ENCODE data around the gene TANGO2. TPM values are rescaled to one million over a fixed set of nuclear protein-coding genes. Genes with fewer than 3 reads are reported as not detected.
"Not testable (repeated sequence)": the region's sequence is repeated elsewhere in the genome, so short reads cannot be mapped to it uniquely, and the experiment has no call there.

The TANGO2 gene
- polyA plus RNA-seq, 4 donors: 16.5 to 23.3 (median 20.9) TPM

DNA sequence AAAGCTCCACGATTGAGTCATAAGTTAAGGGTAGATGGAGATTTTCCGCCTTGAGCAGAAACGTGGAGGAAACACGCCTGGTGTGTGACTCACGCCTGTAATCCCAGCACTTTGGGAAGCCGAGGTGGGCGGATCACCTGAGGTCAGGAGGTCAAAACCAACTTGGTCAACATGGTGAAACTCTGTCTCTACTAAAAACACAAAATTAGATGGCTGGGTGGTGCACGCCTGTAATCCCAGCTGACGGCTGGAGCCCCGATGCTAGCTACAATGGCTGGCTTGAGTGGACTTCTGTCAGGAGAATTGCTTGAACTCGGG is 41.8 kb downstream of the TANGO2 start:
- H3K4me3 ChIP-seq (ENCODE audit: low read depth in 1 of 3, low read length in 3 of 3): no peak overlapping the region
- 79 to 81% (median 79%) methylated on average over 11 of the region's 11 CpGs for whole genome bisulfite sequencing, 3 donors
- FAIRE-seq (no peak), DNase-seq (no peak)
- peaks cover 5 to 54% (median 6%) of the 10 kb centered on the region in 3 donors for H3K36me3 ChIP-seq (ENCODE audit: control insufficient read depth in 3 of 3, insufficient read depth in 2 of 3, low read depth in 1 of 3, low read length in 3 of 3)
- no peak overlapping the region for H3K27ac ChIP-seq (ENCODE audit: low read depth in 1 of 3, low read length in 2 of 3)
- H3K9me3 ChIP-seq (ENCODE audit: control insufficient read depth in 2 of 2, insufficient read depth in 1 of 2, low read depth in 1 of 2, low read length in 1 of 2): no peaks in the 10 kb centered on the region
- no peaks in the 10 kb centered on the region for H3K27me3 ChIP-seq (ENCODE audit: control insufficient read depth in 3 of 3, insufficient read depth in 3 of 3, low read length in 3 of 3)
- no peaks in the 10 kb centered on the region for H3K4me1 ChIP-seq (ENCODE audit: control insufficient read depth in 3 of 3, insufficient read depth in 2 of 3, low read depth in 1 of 3, low read length in 2 of 3)

DNA sequence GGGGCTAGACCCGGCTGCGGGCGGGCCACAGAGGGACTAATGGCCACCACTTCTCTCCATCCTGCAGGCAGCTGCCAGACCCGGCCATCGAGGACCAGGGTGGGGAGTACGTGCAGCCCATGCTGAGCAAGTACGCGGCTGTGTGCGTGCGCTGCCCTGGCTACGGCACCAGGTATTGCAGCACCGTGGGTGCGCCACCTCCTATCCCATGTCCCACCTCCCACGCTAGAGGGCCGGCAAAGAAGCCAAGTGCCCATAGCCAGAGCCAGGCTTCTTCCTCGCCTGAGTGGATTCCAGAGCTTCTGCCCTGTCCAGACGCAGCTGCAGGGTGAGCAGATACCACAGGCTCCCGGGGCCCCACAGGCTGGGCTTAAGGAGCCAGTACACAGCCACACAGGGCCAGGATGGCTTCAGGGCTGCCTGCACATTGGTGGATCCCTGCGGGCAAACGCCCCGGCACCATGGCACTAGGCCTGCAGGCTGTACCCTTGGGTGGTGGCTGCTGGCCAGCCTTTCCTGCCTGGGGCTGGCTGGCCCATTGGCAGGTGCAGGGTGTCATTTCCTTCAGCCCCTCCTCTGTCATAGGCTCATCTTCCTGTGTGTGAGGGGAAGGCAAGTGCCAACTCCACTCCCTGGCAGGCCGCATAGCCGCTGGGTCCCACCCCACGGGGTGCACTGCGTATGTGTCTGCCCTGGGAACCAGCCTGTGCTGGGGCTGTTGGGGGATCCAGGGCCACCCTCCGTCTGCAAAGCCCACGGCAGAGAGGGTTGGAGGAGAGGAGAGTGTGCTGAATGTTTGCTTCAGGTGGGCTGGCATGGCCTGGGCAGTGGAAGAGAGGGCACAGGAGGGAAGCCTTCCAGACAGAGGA is 42.6 kb downstream of the TANGO2 start:
- Histone ChIP-seq H3K4me3 (ENCODE audit: low read depth in 1 of 3, low read length in 3 of 3) (no peak overlapping the region), H3K4me1 (ENCODE audit: control insufficient read depth in 3 of 3, insufficient read depth in 2 of 3, low read depth in 1 of 3, low read length in 2 of 3) (no peaks in the 10 kb centered on the region), H3K36me3 (ENCODE audit: control insufficient read depth in 3 of 3, insufficient read depth in 2 of 3, low read depth in 1 of 3, low read length in 3 of 3) (peaks cover 5 to 49% (median 6%) of the 10 kb centered on the region in 3 donors), H3K27me3 (ENCODE audit: control insufficient read depth in 3 of 3, insufficient read depth in 3 of 3, low read length in 3 of 3) (no peaks in the 10 kb centered on the region), H3K27ac (ENCODE audit: low read depth in 1 of 3, low read length in 2 of 3) (no peak overlapping the region), H3K9me3 (ENCODE audit: control insufficient read depth in 2 of 2, insufficient read depth in 1 of 2, low read depth in 1 of 2, low read length in 1 of 2) (no peaks in the 10 kb centered on the region)
- no peak for FAIRE-seq
- no peak for DNase-seq
- WGBS, 3 donors: 94 to 96% (median 95%) methylated on average over 27 of the region's 27 CpGs

DNA sequence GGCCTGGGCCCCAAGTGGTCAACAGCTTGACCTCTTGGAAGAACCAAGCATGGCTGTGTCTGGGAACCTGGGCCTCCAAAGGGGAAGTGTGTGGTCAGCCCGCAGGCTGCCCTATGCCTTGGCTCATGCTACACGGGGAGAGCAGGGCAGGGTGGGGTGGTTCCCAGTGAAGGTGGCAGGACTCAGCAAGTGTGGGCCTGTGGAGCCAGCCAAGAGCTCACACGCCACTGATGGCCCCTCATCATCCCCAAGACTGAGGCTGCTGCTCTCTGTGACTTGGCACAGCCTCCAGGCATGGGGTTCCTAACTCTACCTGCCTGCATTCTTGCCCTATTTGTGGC is 43.2 kb downstream of the TANGO2 start:
- no peaks in the 10 kb centered on the region for H3K4me1 ChIP-seq (ENCODE audit: control insufficient read depth in 3 of 3, insufficient read depth in 2 of 3, low read depth in 1 of 3, low read length in 2 of 3)
- H3K27ac ChIP-seq (ENCODE audit: low read depth in 1 of 3, low read length in 2 of 3): no peak overlapping the region
- H3K36me3 ChIP-seq (ENCODE audit: control insufficient read depth in 3 of 3, insufficient read depth in 2 of 3, low read depth in 1 of 3, low read length in 3 of 3): peaks cover 5 to 49% (median 6%) of the 10 kb centered on the region in 3 donors
- no peaks in the 10 kb centered on the region for H3K9me3 ChIP-seq (ENCODE audit: control insufficient read depth in 2 of 2, insufficient read depth in 1 of 2, low read depth in 1 of 2, low read length in 1 of 2)
- DNase-seq (no peak), FAIRE-seq (no peak)
- H3K27me3 ChIP-seq (ENCODE audit: control insufficient read depth in 3 of 3, insufficient read depth in 3 of 3, low read length in 3 of 3): no peaks in the 10 kb centered on the region
- WGBS, 3 donors: 84 to 93% (median 89%) methylated on average over 3 of the region's 3 CpGs
- no peak overlapping the region for H3K4me3 ChIP-seq (ENCODE audit: low read depth in 1 of 3, low read length in 3 of 3)

DNA sequence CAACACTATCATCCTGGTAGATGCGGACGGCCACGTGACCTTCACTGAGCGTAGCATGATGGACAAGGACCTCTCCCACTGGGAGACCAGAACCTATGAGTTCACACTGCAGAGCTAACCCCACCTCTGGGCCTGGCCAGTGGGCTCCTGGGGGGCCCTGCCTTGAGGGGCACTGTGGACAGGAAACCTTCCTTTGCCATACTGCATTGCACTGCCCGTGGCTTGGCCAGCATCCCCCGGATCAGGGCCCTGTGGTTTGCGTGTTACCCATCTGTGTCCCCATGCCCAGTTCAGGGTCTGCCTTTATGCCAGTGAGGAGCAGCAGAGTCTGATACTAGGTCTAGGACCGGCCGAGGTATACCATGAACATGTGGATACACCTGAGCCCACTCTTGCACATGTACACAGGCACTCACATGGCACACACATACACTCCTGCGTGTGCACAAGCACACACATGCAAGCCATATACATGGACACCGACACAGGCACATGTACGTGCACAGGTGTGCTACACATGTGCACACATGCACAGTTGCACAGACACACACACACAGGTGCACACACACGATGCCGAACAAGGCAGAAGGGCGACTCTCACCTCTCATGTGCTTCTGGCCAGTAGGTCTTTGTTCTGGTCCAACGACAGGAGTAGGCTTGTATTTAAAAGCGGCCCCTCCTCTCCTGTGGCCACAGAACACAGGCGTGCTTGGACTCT is 43.8 kb downstream of the TANGO2 start:
- no peak overlapping the region for H3K4me3 ChIP-seq (ENCODE audit: low read depth in 1 of 3, low read length in 3 of 3)
- no peak for DNase-seq
- no peak for FAIRE-seq
- no peaks in the 10 kb centered on the region for H3K4me1 ChIP-seq (ENCODE audit: control insufficient read depth in 3 of 3, insufficient read depth in 2 of 3, low read depth in 1 of 3, low read length in 2 of 3)
- no peaks in the 10 kb centered on the region for H3K9me3 ChIP-seq (ENCODE audit: control insufficient read depth in 2 of 2, insufficient read depth in 1 of 2, low read depth in 1 of 2, low read length in 1 of 2)
- no peaks in the 10 kb centered on the region for H3K27me3 ChIP-seq (ENCODE audit: control insufficient read depth in 3 of 3, insufficient read depth in 3 of 3, low read length in 3 of 3)
- H3K27ac ChIP-seq (ENCODE audit: low read depth in 1 of 3, low read length in 2 of 3): no peak overlapping the region
- WGBS, 3 donors: 90 to 95% (median 94%) methylated on average over 18 of the region's 18 CpGs
- H3K36me3 ChIP-seq (ENCODE audit: control insufficient read depth in 3 of 3, insufficient read depth in 2 of 3, low read depth in 1 of 3, low read length in 3 of 3): peaks cover 5 to 49% (median 6%) of the 10 kb centered on the region in 3 donors

DNA sequence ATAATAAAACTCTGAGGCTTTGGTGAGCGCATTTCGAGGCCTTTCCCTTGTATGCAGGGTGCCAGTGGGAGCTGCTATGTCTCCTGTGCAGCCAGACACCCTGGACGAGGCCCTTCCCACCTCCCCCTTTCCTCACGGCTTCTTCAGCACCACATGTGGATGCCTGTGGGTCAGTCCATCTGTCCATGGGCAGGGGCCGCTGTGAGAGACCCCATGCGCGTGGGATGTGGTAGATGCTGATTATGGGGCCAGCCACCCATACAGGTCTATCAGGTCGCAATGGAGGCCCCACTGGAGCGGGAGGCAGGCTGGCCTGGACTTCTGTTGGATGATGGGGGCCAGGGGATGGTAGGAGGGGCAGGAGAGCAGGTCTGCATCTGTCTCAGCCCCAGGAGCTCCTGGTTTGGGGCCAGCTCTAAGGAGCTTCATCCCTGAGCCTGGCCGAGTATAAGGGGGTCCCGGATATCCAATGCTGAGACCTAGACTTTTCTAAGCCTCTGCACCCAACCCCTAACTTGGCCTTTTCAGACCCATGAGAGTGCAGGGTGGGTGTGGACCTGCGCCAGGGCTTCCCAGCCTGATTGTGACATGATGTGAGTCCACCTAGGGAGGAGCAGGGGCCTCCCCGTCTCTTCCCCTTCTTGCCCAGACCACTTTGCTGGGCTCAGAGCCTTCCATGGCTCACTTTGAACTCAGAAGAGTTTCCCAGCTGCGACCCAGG is 45.1 kb downstream of the TANGO2 start:
- DNase-seq: no peak
- peaks cover 0 to 2% (median 0%) of the 10 kb centered on the region in 3 donors for H3K27me3 ChIP-seq (ENCODE audit: control insufficient read depth in 3 of 3, insufficient read depth in 3 of 3, low read length in 3 of 3)
- no peak overlapping the region for H3K27ac ChIP-seq (ENCODE audit: low read depth in 1 of 3, low read length in 2 of 3)
- 89 to 92% (median 91%) methylated on average over 13 to 14 of the region's 14 CpGs for WGBS, 3 donors
- H3K9me3 ChIP-seq (ENCODE audit: control insufficient read depth in 2 of 2, insufficient read depth in 1 of 2, low read depth in 1 of 2, low read length in 1 of 2): no peaks in the 10 kb centered on the region
- H3K4me1 ChIP-seq (ENCODE audit: control insufficient read depth in 3 of 3, insufficient read depth in 2 of 3, low read depth in 1 of 3, low read length in 2 of 3): no peaks in the 10 kb centered on the region
- peaks cover 5 to 40% (median 6%) of the 10 kb centered on the region in 3 donors for H3K36me3 ChIP-seq (ENCODE audit: control insufficient read depth in 3 of 3, insufficient read depth in 2 of 3, low read depth in 1 of 3, low read length in 3 of 3)
- no peak overlapping the region for H3K4me3 ChIP-seq (ENCODE audit: low read depth in 1 of 3, low read length in 3 of 3)
- no peak for FAIRE-seq

DNA sequence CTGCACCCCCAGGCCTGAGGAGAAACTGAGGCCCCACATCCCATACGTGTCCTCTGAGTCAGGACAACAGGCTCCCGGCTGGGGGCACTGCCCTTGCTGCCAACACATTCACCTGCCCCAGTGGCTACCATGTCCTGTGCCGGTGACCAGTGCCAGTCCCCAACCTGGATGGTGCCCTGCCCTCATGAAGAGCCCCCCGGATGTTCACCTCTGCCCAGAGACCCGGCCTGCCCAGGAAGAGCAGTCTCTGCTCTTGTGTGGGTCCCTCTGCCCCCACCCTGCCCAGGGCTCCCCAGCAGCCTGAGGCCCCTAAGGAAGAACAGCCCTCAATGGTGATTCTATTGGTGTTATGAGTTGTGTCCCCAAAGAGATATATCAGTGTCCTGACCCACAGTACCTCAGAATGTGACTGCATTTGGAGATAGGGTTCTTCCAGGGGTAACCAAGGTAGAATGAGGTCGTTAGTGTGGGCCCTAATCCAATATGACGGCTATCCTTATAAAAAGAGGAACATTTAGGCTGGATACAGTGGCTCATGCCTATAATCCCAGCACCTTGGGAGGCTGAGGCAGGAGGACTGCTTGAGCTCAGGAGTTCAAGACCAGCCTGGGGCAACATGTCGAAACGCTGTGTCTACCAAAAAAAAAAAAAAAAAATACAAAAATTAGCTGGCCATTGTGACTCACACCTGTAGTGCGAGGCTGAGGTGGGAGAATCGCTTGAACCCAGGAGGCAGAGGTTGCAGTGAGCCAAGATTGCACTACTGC is 45.9 kb downstream of the TANGO2 start:
- no peak for DNase-seq
- peaks cover 0 to 2% (median 0%) of the 10 kb centered on the region in 3 donors for H3K27me3 ChIP-seq (ENCODE audit: control insufficient read depth in 3 of 3, insufficient read depth in 3 of 3, low read length in 3 of 3)

DNA sequence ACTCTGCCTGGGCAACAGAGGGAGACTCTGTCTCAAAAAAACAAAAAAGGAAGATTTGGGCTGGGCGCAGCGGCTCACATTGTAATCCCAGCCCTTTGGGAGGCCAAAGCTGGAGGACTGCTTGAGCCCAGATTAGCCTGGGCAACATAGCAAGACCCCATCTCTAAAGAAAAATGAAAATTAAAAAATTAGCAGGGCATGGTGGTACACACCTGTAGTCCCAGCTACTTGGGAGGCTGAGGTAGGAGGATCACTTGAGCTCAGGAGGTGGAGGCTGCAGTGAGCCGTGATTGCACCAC is 46.4 kb downstream of the TANGO2 start:
- WGBS, 3 donors: 95 to 98% (median 98%) methylated on average over 3 of the region's 3 CpGs
- peaks cover 3 to 27% (median 3%) of the 10 kb centered on the region in 3 donors for H3K36me3 ChIP-seq (ENCODE audit: control insufficient read depth in 3 of 3, insufficient read depth in 2 of 3, low read depth in 1 of 3, low read length in 3 of 3)
- not testable (repeated sequence) for H3K4me1 ChIP-seq (ENCODE audit: control insufficient read depth in 3 of 3, insufficient read depth in 2 of 3, low read depth in 1 of 3, low read length in 2 of 3); H3K4me3 ChIP-seq (ENCODE audit: low read depth in 1 of 3, low read length in 3 of 3); H3K27ac ChIP-seq (ENCODE audit: low read depth in 1 of 3, low read length in 2 of 3); FAIRE-seq; H3K9me3 ChIP-seq (ENCODE audit: control insufficient read depth in 2 of 2, insufficient read depth in 1 of 2, low read depth in 1 of 2, low read length in 1 of 2); DNase-seq; H3K27me3 ChIP-seq (ENCODE audit: control insufficient read depth in 3 of 3, insufficient read depth in 3 of 3, low read length in 3 of 3)

More for the DNA sequence above, 45.9 kb downstream of the TANGO2 start:
- Histone ChIP-seq H3K27ac (ENCODE audit: low read depth in 1 of 3, low read length in 2 of 3) (no peak overlapping the region), H3K4me1 (ENCODE audit: control insufficient read depth in 3 of 3, insufficient read depth in 2 of 3, low read depth in 1 of 3, low read length in 2 of 3) (no peaks in the 10 kb centered on the region), H3K9me3 (ENCODE audit: control insufficient read depth in 2 of 2, insufficient read depth in 1 of 2, low read depth in 1 of 2, low read length in 1 of 2) (no peaks in the 10 kb centered on the region), H3K4me3 (ENCODE audit: low read depth in 1 of 3, low read length in 3 of 3) (no peak overlapping the region), H3K36me3 (ENCODE audit: control insufficient read depth in 3 of 3, insufficient read depth in 2 of 3, low read depth in 1 of 3, low read length in 3 of 3) (peaks cover 3 to 33% (median 3%) of the 10 kb centered on the region in 3 donors)
- WGBS, 3 donors: 93 to 94% (median 93%) methylated on average over 11 of the region's 11 CpGs
- no peak for FAIRE-seq

DNA sequence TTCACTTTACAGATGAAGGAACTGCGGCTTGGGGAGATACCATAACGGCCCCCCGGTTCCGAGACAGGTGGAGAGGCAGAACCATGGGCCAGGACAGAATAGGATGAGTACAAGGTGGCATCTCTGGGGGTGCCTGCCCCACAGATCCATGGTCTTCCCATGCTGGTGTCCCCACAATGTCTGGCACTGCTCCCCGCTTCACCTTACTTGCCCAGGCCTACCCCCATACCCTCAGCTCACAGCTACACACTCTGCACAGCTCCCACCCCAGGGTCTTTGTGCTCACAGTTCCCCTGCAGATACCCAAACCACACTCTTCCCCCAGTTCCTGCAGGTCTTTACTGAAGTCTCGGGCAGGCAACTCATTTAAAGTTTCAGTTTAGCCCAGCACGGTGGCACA is 47.7 kb downstream of the TANGO2 start:
- 88 to 92% (median 89%) methylated on average over 7 of the region's 7 CpGs for WGBS, 3 donors
- no peak for DNase-seq
- FAIRE-seq: no peak
- H3K4me3 ChIP-seq (ENCODE audit: low read depth in 1 of 3, low read length in 3 of 3): no peak overlapping the region
- no peak overlapping the region for H3K27ac ChIP-seq (ENCODE audit: low read depth in 1 of 3, low read length in 2 of 3)
- H3K4me1 ChIP-seq (ENCODE audit: control insufficient read depth in 3 of 3, insufficient read depth in 2 of 3, low read depth in 1 of 3, low read length in 2 of 3): no peaks in the 10 kb centered on the region
- peaks cover 0 to 14% (median 3%) of the 10 kb centered on the region in 3 donors for H3K36me3 ChIP-seq (ENCODE audit: control insufficient read depth in 3 of 3, insufficient read depth in 2 of 3, low read depth in 1 of 3, low read length in 3 of 3)
- H3K27me3 ChIP-seq (ENCODE audit: control insufficient read depth in 3 of 3, insufficient read depth in 3 of 3, low read length in 3 of 3): peaks cover 0 to 2% (median 0%) of the 10 kb centered on the region in 3 donors
- H3K9me3 ChIP-seq (ENCODE audit: control insufficient read depth in 2 of 2, insufficient read depth in 1 of 2, low read depth in 1 of 2, low read length in 1 of 2): no peaks in the 10 kb centered on the region

All from small intestine (tissue), 7 donors.